B cell (primary cell): ENCODE results near the gene COL13A1.

Experiments
- CTCF ChIP-seq: fragments of 200-600 bp; IDR thresholded peaks from one replicate; pipeline ENCODE4 v1.8.0; 2022; ENCODE audit warnings: antibody characterized with exemption, mild to moderate bottlenecking
- EZH2 ChIP-seq: IDR thresholded peaks from 2 replicates; pipeline ENCODE4 v1.6.1; 2012; ENCODE audit warnings: borderline replicate concordance, low read depth, mild to moderate bottlenecking, moderate library complexity, low read length; ENCODE audit not compliant: insufficient read depth, poor library complexity, severe bottlenecking

DNA sequence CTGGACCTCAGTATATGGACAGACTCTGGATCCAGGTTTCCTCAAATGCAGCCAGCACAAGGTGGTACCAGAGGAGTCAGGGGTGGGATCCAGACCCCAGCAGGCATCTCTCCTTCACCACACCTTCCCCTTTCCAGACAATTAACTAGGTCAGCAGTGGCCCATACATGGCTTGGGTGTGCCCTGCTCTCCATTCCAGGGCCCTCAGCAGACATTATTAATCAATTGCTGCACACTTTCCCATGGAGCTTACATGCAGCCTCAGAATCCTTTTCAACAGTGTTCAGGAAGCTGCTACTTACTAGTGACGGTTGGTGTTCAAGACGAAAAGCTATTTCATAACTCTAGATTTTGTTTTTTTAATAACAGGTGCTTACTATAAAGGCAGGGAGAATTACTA, 6.0 kb downstream of the COL13A1 start:
- TF ChIP-seq CTCF (no peak), EZH2 (no peak)
